BE2C (cell line): ENCODE results near the gene EPB42.

ENCODE experiments used
- DNase-seq: peaks from one replicate; pipeline ENCODE4 v3.0.0-alpha.2; 2020
- H3K27me3 ChIP-seq: fragments of 250-450 bp; sonication (Bioruptor Pico); 2 replicates; pipeline ENCODE4 v1.5.1; 2020; ENCODE audit warnings: mild to moderate bottlenecking
- H3K36me3 ChIP-seq: fragments of 250-450 bp; sonication (Bioruptor Pico); 2 replicates; pipeline ENCODE4 v1.5.1; 2020; ENCODE audit warnings: mild to moderate bottlenecking
- H3K4me1 ChIP-seq: fragments of 250-450 bp; sonication (Bioruptor Pico); 2 replicates; pipeline ENCODE4 v1.5.1; 2020
- H3K4me3 ChIP-seq: 2 replicates; pipeline ENCODE4 v1.5.1; 2011; ENCODE audit warnings: low read depth, low read length
- H3K9me3 ChIP-seq: fragments of 250-450 bp; sonication (Bioruptor Pico); 2 replicates; pipeline ENCODE4 v1.5.1; 2020
- TF ChIP-seq, protein P1 (sequence below): IDR thresholded peaks from 2 replicates; pipeline ENCODE4 v1.5.1; 2012; ENCODE audit warnings: mild to moderate bottlenecking, low read depth, low read length

EPB42 gene

DNA sequence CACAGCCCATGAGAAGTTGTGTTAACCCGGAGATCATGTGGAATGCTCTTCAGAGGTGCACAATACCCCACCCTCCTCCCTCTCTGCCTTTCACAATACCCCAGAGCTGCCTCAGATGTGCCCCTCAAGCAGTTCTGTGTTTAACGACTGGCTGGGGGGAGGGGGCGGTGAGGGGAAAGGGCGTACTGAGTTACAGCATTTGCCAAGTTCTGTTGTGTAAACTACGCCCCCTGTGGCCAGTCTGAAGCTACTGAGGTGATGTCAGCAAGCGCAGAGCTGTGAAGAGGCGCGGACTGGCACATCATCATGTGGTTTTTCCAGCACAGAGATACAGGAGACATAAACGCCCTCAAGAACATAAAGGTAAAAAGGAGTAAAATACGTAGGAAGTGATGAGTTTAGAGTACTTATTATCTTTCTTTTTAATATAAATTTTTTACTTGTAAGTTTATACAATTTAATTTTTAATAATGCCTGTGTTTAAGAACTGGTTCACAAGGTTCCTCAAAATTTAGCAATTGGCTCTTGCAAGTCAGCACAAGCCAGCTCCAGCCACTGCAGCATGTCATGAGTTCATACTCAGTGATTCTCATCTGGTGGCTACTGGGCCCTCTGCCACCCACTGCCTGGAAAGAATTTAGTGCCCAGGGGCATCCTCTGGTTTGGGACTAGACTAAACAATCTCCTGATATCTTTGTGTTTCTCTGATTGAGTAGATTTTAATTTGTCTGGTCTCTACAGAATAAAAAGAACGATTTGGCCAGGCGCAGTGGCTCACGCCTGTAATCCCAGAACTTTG is 1.7 kb downstream of the EPB42 start:
- Histone ChIP-seq H3K9me3 (no peaks in the 10 kb centered on the region), H3K27me3 (no peaks in the 10 kb centered on the region), H3K36me3 (no peaks in the 10 kb centered on the region), H3K4me3 (no peak overlapping the region), H3K4me1 (peaks cover 8% of the 10 kb centered on the region; the same call in 1 of the 2 replicates)
- TF ChIP-seq, protein P1, sequence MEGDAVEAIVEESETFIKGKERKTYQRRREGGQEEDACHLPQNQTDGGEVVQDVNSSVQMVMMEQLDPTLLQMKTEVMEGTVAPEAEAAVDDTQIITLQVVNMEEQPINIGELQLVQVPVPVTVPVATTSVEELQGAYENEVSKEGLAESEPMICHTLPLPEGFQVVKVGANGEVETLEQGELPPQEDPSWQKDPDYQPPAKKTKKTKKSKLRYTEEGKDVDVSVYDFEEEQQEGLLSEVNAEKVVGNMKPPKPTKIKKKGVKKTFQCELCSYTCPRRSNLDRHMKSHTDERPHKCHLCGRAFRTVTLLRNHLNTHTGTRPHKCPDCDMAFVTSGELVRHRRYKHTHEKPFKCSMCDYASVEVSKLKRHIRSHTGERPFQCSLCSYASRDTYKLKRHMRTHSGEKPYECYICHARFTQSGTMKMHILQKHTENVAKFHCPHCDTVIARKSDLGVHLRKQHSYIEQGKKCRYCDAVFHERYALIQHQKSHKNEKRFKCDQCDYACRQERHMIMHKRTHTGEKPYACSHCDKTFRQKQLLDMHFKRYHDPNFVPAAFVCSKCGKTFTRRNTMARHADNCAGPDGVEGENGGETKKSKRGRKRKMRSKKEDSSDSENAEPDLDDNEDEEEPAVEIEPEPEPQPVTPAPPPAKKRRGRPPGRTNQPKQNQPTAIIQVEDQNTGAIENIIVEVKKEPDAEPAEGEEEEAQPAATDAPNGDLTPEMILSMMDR, result peak; percentile 26; the same call in 1 of the 2 replicates
- no peak for DNase-seq

DNA sequence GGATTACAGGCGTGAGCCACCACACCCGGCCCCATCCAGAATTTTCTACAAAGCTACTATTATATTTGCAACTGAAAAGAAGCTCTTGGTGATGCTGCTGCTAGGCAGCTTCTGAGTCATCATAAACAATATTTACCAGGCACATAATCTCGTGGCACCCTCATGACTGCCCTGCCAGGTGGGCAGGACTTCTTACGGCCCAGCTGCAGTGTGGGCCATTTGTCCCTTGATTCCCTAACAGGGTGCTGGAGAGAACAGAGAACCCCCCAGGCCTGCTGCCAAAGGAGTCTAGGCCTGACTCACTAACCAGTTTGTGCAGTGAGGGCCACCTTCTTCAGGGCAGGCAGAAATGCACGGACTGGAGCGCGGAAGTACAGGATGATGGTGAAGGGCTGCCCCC is 4.9 kb downstream of the EPB42 start:
- TF ChIP-seq, protein P1, result no peak
- no peaks in the 10 kb centered on the region for H3K27me3 ChIP-seq
- H3K9me3 ChIP-seq, result no peaks in the 10 kb centered on the region
- H3K36me3 ChIP-seq, result no peaks in the 10 kb centered on the region
- no peak overlapping the region for H3K4me3 ChIP-seq
- H3K4me1 ChIP-seq, result peaks cover 8% of the 10 kb centered on the region
- no peak for DNase-seq

DNA sequence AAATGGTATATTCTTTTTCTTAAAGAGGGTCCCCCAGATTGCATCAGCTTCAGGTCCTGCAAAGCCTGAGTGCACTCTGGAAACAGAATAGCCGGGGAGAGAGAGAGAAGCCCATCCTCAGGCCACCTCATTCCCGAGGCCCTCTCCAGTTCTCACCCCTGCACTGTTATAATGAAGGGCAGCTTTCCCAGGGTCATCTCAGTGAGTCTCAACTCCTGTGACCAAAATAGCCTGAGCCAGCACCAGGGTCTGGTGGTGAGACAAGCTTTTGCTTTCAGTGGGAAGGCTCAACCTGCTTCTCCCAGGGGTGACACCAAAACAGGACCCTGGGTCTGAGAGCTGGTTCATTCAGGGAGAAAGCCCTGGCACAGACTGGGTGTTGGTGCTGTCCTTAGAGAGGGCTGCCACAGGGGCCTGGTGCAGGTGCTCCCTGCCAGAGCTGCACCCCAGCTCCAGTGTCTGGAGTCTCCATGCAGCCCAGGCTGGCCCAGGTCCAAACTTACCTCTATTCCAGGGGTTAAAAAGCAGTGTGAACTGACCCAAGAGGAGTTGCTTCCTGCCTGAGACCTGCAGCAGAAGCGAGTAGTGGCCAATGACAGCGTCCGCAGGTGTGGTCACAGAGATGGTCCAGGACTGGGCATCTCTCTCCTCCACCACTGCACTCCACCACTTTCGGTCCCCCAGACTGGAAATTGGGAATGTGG is 6.1 kb downstream of the EPB42 start:
- TF ChIP-seq, protein P1, result no peak
- no peaks in the 10 kb centered on the region for H3K36me3 ChIP-seq
- no peaks in the 10 kb centered on the region for H3K9me3 ChIP-seq
- H3K4me3 ChIP-seq, result no peak overlapping the region
- no peak for DNase-seq
- peaks cover 5% of the 10 kb centered on the region for H3K4me1 ChIP-seq
- H3K27me3 ChIP-seq, result no peaks in the 10 kb centered on the region

DNA sequence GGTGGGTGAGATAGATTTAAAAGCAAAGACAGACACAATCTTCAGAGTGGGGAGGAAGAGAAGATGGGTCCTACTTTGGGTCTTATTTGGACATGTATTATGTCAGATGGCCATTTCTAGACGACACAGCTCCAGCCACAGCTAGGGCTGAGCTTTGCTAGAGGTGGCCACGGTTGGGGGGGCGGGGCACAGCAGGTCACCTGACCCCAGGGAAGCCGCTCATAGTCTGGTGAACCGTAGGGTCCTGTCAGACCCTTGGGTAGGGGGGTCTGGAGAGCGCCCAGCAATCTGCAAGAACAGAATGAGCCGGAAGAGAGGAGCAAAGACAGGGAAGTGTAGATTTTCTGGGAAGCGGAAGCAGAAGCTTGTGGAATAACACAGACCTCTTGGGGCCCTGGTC is 6.6 kb downstream of the EPB42 start:
- H3K36me3 ChIP-seq, result no peaks in the 10 kb centered on the region
- H3K27me3 ChIP-seq, result no peaks in the 10 kb centered on the region
- no peak overlapping the region for H3K4me3 ChIP-seq
- TF ChIP-seq, protein P1, result no peak
- DNase-seq, result no peak
- no peaks in the 10 kb centered on the region for H3K9me3 ChIP-seq
- H3K4me1 ChIP-seq, result peaks cover 5% of the 10 kb centered on the region

GRCh38 chr15:43213466-43213865 is 7.4 kb downstream of the EPB42 start:
- H3K4me1 ChIP-seq, result peaks cover 5% of the 10 kb centered on the region
- TF ChIP-seq, protein P1, result no peak
- no peak overlapping the region for H3K4me3 ChIP-seq
- H3K9me3 ChIP-seq, result no peaks in the 10 kb centered on the region
- DNase-seq, result no peak
- no peaks in the 10 kb centered on the region for H3K27me3 ChIP-seq
- no peaks in the 10 kb centered on the region for H3K36me3 ChIP-seq

GRCh38 chr15:43212951-43213350 is 7.9 kb downstream of the EPB42 start:
- DNase-seq, result no peak
- no peaks in the 10 kb centered on the region for H3K9me3 ChIP-seq
- H3K4me1 ChIP-seq, result peaks cover 5% of the 10 kb centered on the region
- no peaks in the 10 kb centered on the region for H3K27me3 ChIP-seq
- no peak overlapping the region for H3K4me3 ChIP-seq
- no peaks in the 10 kb centered on the region for H3K36me3 ChIP-seq
- TF ChIP-seq, protein P1, result no peak
